HG03565 (cell line): ENCODE measurements around the gene TRIP11.

Source experiments
- ATAC-seq: cut with Tn5 transposase; IDR thresholded peaks from one replicate; pipeline ENCODE4 v1.9.1; 2021; ENCODE audit warnings: mild to moderate bottlenecking, moderate library complexity; ENCODE audit not compliant: unreplicated experiment

Gene TRIP11

GRCh38 chr14:91961297-91962220, 78.3 kb downstream of the TRIP11 start:
- no peak for ATAC-seq

GRCh38 chr14:91957876-91958313, 82.0 kb downstream of the TRIP11 start:
- no peak for ATAC-seq

GRCh38 chr14:91956616-91957015, 83.2 kb downstream of the TRIP11 start:
- no peak for ATAC-seq

GRCh38 chr14:91955168-91955567, 84.7 kb downstream of the TRIP11 start:
- ATAC-seq = no peak

GRCh38 chr14:91953170-91953985, 86.5 kb downstream of the TRIP11 start:
- ATAC-seq = no peak

- no peak for ATAC-seq
Observed at GRCh38 chr14:91947475-91948184, 92.2 kb downstream of the TRIP11 start, which contains the start of gene FBLN5. Gene FBLN5 (minus strand): TSS chr14:91947694. CDS start chr14:91947229, 465 bp downstream.

GRCh38 chr14:91946622-91947474, 93.0 kb downstream of the TRIP11 start:
- ATAC-seq = no peak

- ATAC-seq = no peak
Observed at GRCh38 chr14:91945751-91946621, 93.9 kb downstream of the TRIP11 start.

- ATAC-seq = no peak
Observed at GRCh38 chr14:91942946-91943345, 96.9 kb downstream of the TRIP11 start.

- no peak for ATAC-seq
Observed at GRCh38 chr14:91942128-91942527, 97.7 kb downstream of the TRIP11 start.

GRCh38 chr14:91940209-91940608, 99.7 kb downstream of the TRIP11 start:
- no peak for ATAC-seq

- ATAC-seq = no peak
Observed at GRCh38 chr14:91935586-91935985, 104.3 kb downstream of the TRIP11 start.

- ATAC-seq = no peak
Observed at GRCh38 chr14:91934554-91935285, 105.1 kb downstream of the TRIP11 start.

- ATAC-seq = no peak
Observed at GRCh38 chr14:91931478-91932088, 108.3 kb downstream of the TRIP11 start.

- ATAC-seq = no peak
Observed at GRCh38 chr14:91929700-91930099, 110.2 kb downstream of the TRIP11 start.

GRCh38 chr14:91927800-91928199, 112.1 kb downstream of the TRIP11 start:
- ATAC-seq = no peak

GRCh38 chr14:91927191-91927590, 112.7 kb downstream of the TRIP11 start:
- no peak for ATAC-seq
